HCT116 (cell line): ENCODE data around the gene ATF1. TPM values are rescaled to one million over a fixed set of nuclear protein-coding genes. Genes with fewer than 3 reads are reported as not detected.
"Not testable (repeated sequence)": the region's sequence is repeated elsewhere in the genome, so short reads cannot be mapped to it uniquely, and the experiment has no call there.

Experiments used
- ATAC-seq: fragments of 200-7000 bp; cut with Tn5 transposase; 2 replicates; pipeline ENCODE4 v1.9.1; 2020; ENCODE audit warnings: mild to moderate bottlenecking, moderate library complexity
- BruUV-seq: library from RNA; stranded (reverse); fragments of 400-500 nt; replicated peaks from 2 replicates; lab custom pipeline; 2021; lab: Mats Ljungman, UMichigan
- CTCF ChIA-PET: fragments of 300-600 bp; sonication (Branson Sonifier 250); formaldehyde crosslinking; loops from one replicate; lab custom pipeline; 2021; ENCODE audit warnings: antibody characterized with exemption; lab: Charles Lee
- POLR2A ChIA-PET: fragments of 300-600, 350-600 bp; sonication (Branson Sonifier 250); formaldehyde crosslinking; loops from one replicate; lab custom pipeline; 2021; ENCODE audit warnings: antibody characterized with exemption; lab: Charles Lee
- RAD21 ChIA-PET, 2 experiments: fragments of 300-600 bp; sonication (Branson Sonifier 250); formaldehyde crosslinking; loops; one replicate each; lab custom pipeline; 2023; ENCODE audit warnings: low total read pairs in 2 of 2; ENCODE audit not compliant: uncharacterized antibody in 2 of 2, unreplicated experiment in 2 of 2, low non-redundant PET in 1 of 2; lab: Charles Lee
- DNase-seq: peaks from one replicate; pipeline ENCODE4 v3.0.0-alpha.2; 2010; ENCODE audit warnings: low read depth, low spot score
- H2AFZ ChIP-seq: fragments of 200-600 bp; shearing (Covaris generic), sonication (generic); 2 replicates; pipeline ENCODE4 v1.6.1; 2017; ENCODE audit warnings: low read depth, mixed run types, mixed read lengths, antibody characterized with exemption, low read length; ENCODE audit not compliant: poor library complexity, severe bottlenecking
- H3K27ac ChIP-seq: 2 replicates; pipeline ENCODE4 v1.5.1; 2012; ENCODE audit warnings: low read depth, low read length
- H3K27me3 ChIP-seq: fragments of 200-600 bp; sonication (generic); 2 replicates; pipeline ENCODE4 v1.6.1; 2016; ENCODE audit warnings: mixed run types, low read length, mixed read lengths; ENCODE audit not compliant: insufficient read depth
- H3K36me3 ChIP-seq, 2 experiments: fragments of 200-500 bp in 1 of 2; fragments of 200-600 bp in 1 of 2; sonication (Bioruptor generic) in 1 of 2; sonication (generic) in 1 of 2; 2 replicates each; pipeline versions ENCODE4 v1.5.1 to v1.6.1; 2014 to 2016; ENCODE audit warnings: low read length in 2 of 2, inconsistent platforms in 1 of 2, mixed read lengths in 1 of 2, mixed run types in 1 of 2; ENCODE audit not compliant: insufficient read depth in 2 of 2, control insufficient read depth in 1 of 2
- H3K4me1 ChIP-seq, 2 experiments: fragments of 200-600 bp in 1 of 2; sonication (generic) in 1 of 2; 2 replicates each; pipeline versions ENCODE4 v1.5.1 to v1.6.1; 2012 to 2017; ENCODE audit warnings: low read length in 2 of 2, inconsistent platforms in 1 of 2, mild to moderate bottlenecking in 1 of 2, mixed read lengths in 1 of 2, mixed run types in 1 of 2, moderate library complexity in 1 of 2; ENCODE audit not compliant: insufficient read depth in 2 of 2, control insufficient read depth in 1 of 2
- H3K4me2 ChIP-seq: fragments of 200-600 bp; sonication (generic); 2 replicates; pipeline ENCODE4 v1.6.1; 2017; ENCODE audit warnings: mixed run types, low read length, mixed read lengths
- H3K4me3 ChIP-seq, 2 experiments: fragments of 200-600 bp in 1 of 2; sonication (generic) in 1 of 2; replicated peaks in 1 of 2; 2 replicates each; pipeline ENCODE4 v1.5.1; 2011 to 2016; ENCODE audit warnings: low read length in 2 of 2, control low read depth in 1 of 2, low read depth in 1 of 2, mild to moderate bottlenecking in 1 of 2, mixed read lengths in 1 of 2, mixed run types in 1 of 2
- H3K79me2 ChIP-seq: fragments of 200-600 bp; sonication (generic); 2 replicates; pipeline ENCODE4 v1.6.1; 2017; ENCODE audit warnings: mild to moderate bottlenecking, mixed run types, low read length, moderate library complexity, mixed read lengths; ENCODE audit not compliant: insufficient read depth
- H3K9ac ChIP-seq: fragments of 200-600 bp; sonication (generic); 2 replicates; pipeline ENCODE4 v1.6.1; 2016; ENCODE audit warnings: low read length, mixed read lengths
- H3K9me2 ChIP-seq: fragments of 200-600 bp; sonication (generic), shearing (Covaris generic); 2 replicates; pipeline ENCODE4 v1.6.1; 2017; ENCODE audit warnings: mixed run types, mild to moderate bottlenecking, moderate library complexity; ENCODE audit not compliant: insufficient read depth
- H3K9me3 ChIP-seq, 2 experiments: fragments of 200-500 bp in 1 of 2; fragments of 200-600 bp in 1 of 2; sonication (Bioruptor generic) in 1 of 2; sonication (generic) in 1 of 2; 2 replicates each; pipeline ENCODE4 v1.6.1; 2014 to 2017; ENCODE audit warnings: low read length in 2 of 2, mixed read lengths in 2 of 2, inconsistent platforms in 1 of 2, low read depth in 1 of 2, mild to moderate bottlenecking in 1 of 2, mixed run types in 1 of 2, moderate library complexity in 1 of 2; ENCODE audit not compliant: control insufficient read depth in 1 of 2, insufficient read depth in 1 of 2
- H4K20me1 ChIP-seq: fragments of 200-600 bp; sonication (generic), shearing (Covaris generic); 2 replicates; pipeline ENCODE4 v1.6.1; 2017; ENCODE audit warnings: mixed run types, mild to moderate bottlenecking, moderate library complexity; ENCODE audit not compliant: insufficient read depth
- TCF7L2 ChIP-seq: IDR thresholded peaks from 2 replicates; pipeline ENCODE4 v1.7.0; 2011; ENCODE audit warnings: borderline replicate concordance, inconsistent platforms; ENCODE audit not compliant: insufficient read depth, insufficient read length; ENCODE audit errors: extremely low read depth
- intact Hi-C: fragments of 100-400 bp; cut with micrococcal nuclease; formaldehyde crosslinking; loops from 2 replicates; pipeline ENCODE4 v1.10.0; 2022
- total RNA-seq: library from RNA; stranded (reverse); gene quantifications from one replicate; pipeline ENCODE4 v1.2.1, GENCODE V29; 2021; ENCODE audit not compliant: unreplicated experiment

ATF1 gene
- total RNA-seq, 1 experiment from 2014 or later: 48.8 TPM

- no peaks in the 10 kb centered on the region; the same call in 1 of the 2 replicates for H3K79me2 ChIP-seq
- no peaks in the 10 kb centered on the region for H4K20me1 ChIP-seq
- H3K27ac ChIP-seq: no peak overlapping the region
- ChIA-PET RAD21 (no interaction called here), CTCF (no interaction called here), POLR2A (no interaction called here)
- H3K9me3 ChIP-seq: no peaks in the 10 kb centered on the region
- H3K9ac ChIP-seq: no peak overlapping the region
- H3K9me2 ChIP-seq: no peaks in the 10 kb centered on the region
- H3K4me2 ChIP-seq: no peak overlapping the region
- intact Hi-C loops: no loop called here
- BruUV-seq: no TSS peak
- H3K36me3 ChIP-seq: no peaks in the 10 kb centered on the region; a peak in 1 of 4 replicates
- DNase-seq (no peak), ATAC-seq (no peak)
- no peaks in the 10 kb centered on the region for H3K27me3 ChIP-seq
- H2AFZ ChIP-seq: no peak overlapping the region
- TF ChIP-seq TCF7L2: no peak
- H3K4me3 ChIP-seq: no peak overlapping the region
- H3K4me1 ChIP-seq: no peaks in the 10 kb centered on the region
These were observed 42.3 kb downstream of the ATF1 start for GRCh38 chr12:50806176-50806575.

GRCh38 chr12:50809131-50809530, 45.2 kb downstream of the ATF1 start:
- H2AFZ ChIP-seq, CTCF ChIA-PET, H3K9me3 ChIP-seq, intact Hi-C loops, H4K20me1 ChIP-seq, DNase-seq, RAD21 ChIA-PET, H3K9me2 ChIP-seq, H3K27me3 ChIP-seq, H3K79me2 ChIP-seq, H3K27ac ChIP-seq, POLR2A ChIA-PET, H3K9ac ChIP-seq, H3K4me1 ChIP-seq, H3K4me3 ChIP-seq, H3K4me2 ChIP-seq, H3K36me3 ChIP-seq, BruUV-seq, ATAC-seq: not testable (repeated sequence)

- BruUV-seq, H3K27ac ChIP-seq, H3K4me3 ChIP-seq, ATAC-seq, H3K9me3 ChIP-seq, H3K9ac ChIP-seq, POLR2A ChIA-PET, H4K20me1 ChIP-seq, intact Hi-C loops, H3K79me2 ChIP-seq, H3K4me2 ChIP-seq, H3K27me3 ChIP-seq, H3K9me2 ChIP-seq, DNase-seq, H2AFZ ChIP-seq, H3K4me1 ChIP-seq: not testable (repeated sequence)
- RAD21 ChIA-PET: interaction anchor here in 1 of 2 experiments (0.7 kb wide), 1 partner anchor 50 kb away, joined by 3 read pairs; no protein-coding TSS in a partner anchor
- CTCF ChIA-PET: interaction anchor here (1.0 kb wide), 1 partner anchor 10 kb away, joined by 3 read pairs; no protein-coding TSS in a partner anchor
- H3K36me3 ChIP-seq: peaks cover 8 to 20% of the 10 kb centered on the region in 2 experiments; a peak in 3 of 4 replicates
These were observed 51.0 kb downstream of the ATF1 start for GRCh38 chr12:50814921-50815320.
